Measurements from ENCODE around the gene PARD3. TPM values are rescaled to one million over a fixed set of nuclear protein-coding genes. Genes with fewer than 3 reads are reported as not detected.

PARD3 gene
- total RNA-seq, 1 experiment from 2014 or later = 46.3 TPM

GRCh38 chr10:34606890-34607289 is 208.2 kb downstream of the PARD3 start:
- Histone ChIP-seq H3K4me3 (replicated peaks in 1 of 2; ENCODE audit: low read depth in 1 of 2, low read length in 2 of 2) (no peak overlapping the region), H3K4me2 (ENCODE audit: low read length) (no peak overlapping the region), H3K9me3 (ENCODE audit: control insufficient read depth in 1 of 2, insufficient read depth in 1 of 2, low read depth in 1 of 2, low read length in 2 of 2) (no peaks in the 10 kb centered on the region), H3K4me1 (ENCODE audit: control insufficient read depth in 1 of 2, insufficient read depth in 2 of 2, low read length in 2 of 2) (0 out of 4 replicates have a peak, but pooled peaks cover 0 to 3% of the 10 kb centered on the region in 2 experiments), H3K79me2 (ENCODE audit: insufficient read depth, low read length) (no peaks in the 10 kb centered on the region; the same call in none of the 2 replicates), H3K36me3 (ENCODE audit: control insufficient read depth in 1 of 2, insufficient read depth in 2 of 2, low read length in 2 of 2) (no peaks in the 10 kb centered on the region), H3K9me2 (ENCODE audit: insufficient read depth) (no peaks in the 10 kb centered on the region), H3K9ac (ENCODE audit: low read length) (no peak overlapping the region), H3K27me3 (ENCODE audit: insufficient read depth, low read length) (no peaks in the 10 kb centered on the region), H2AFZ (ENCODE audit: low read depth, low read length, poor library complexity, severe bottlenecking) (no peak overlapping the region), H4K20me1 (ENCODE audit: insufficient read depth) (no peaks in the 10 kb centered on the region), H3K27ac (ENCODE audit: low read depth, low read length) (no peak overlapping the region)
- BruUV-seq (replicated peaks) = no TSS peak
- TF ChIP-seq JUND (IDR thresholded peaks at IDR 0.05) (no peak), FOSL1 (IDR thresholded peaks at IDR 0.05; ENCODE audit: low read depth) (no peak), EGR1 (IDR thresholded peaks at IDR 0.05; ENCODE audit: low read depth) (no peak), MAX (IDR thresholded peaks at IDR 0.05) (no peak), POLR2AphosphoS5 (IDR thresholded peaks at IDR 0.05; ENCODE audit: low read depth, low read length) (no peak), SRF (IDR thresholded peaks at IDR 0.05; ENCODE audit: low read depth) (no peak), TCF7L2 (IDR thresholded peaks at IDR 0.05; ENCODE audit: borderline replicate concordance, extremely low read depth, insufficient read depth, insufficient read length) (no peak), SP1 (IDR thresholded peaks at IDR 0.05; ENCODE audit: low read depth) (no peak), POLR2A (IDR thresholded peaks at IDR 0.05; ENCODE audit: borderline replicate concordance, extremely low read depth, insufficient read depth, insufficient read length) (no peak), ZFX (IDR thresholded peaks at IDR 0.05) (no peak), ZBTB33 (IDR thresholded peaks at IDR 0.05; ENCODE audit: extremely low read depth, insufficient replicate concordance, low read length) (no peak), CTCF (IDR thresholded peaks at IDR 0.05 in 2 of 3, conservative IDR thresholded peaks at IDR 0.05 in 1 of 3; ENCODE audit: borderline replicate concordance in 1 of 3, insufficient read depth in 1 of 3, low read depth in 2 of 3, low read length in 2 of 3) (no peak), EZH2phosphoT487 (IDR thresholded peaks at IDR 0.05; ENCODE audit: borderline replicate concordance) (no peak), ATF3 (IDR thresholded peaks at IDR 0.05) (no peak), ELF1 (IDR thresholded peaks at IDR 0.05; ENCODE audit: borderline replicate concordance, low read depth) (no peak), CEBPB (IDR thresholded peaks at IDR 0.05; ENCODE audit: low read depth) (no peak)
- ChIA-PET POLR2A (no interaction called here), RAD21 (ENCODE audit: low non-redundant PET in 1 of 2, low total read pairs in 2 of 2, uncharacterized antibody in 2 of 2, unreplicated experiment in 2 of 2) (no interaction called here), CTCF (no interaction called here)
- DNase-seq (ENCODE audit: low read depth, low spot score) = no peak
- intact Hi-C loops (cut with micrococcal nuclease) = no loop called here
- no peak for ATAC-seq

Data from HCT116 (cell line).